ENCODE measurements around the gene C6orf141. TPM values are rescaled to one million over a fixed set of nuclear protein-coding genes. Genes with fewer than 3 reads are reported as not detected.

C6orf141 gene
- total and polyA plus RNA-seq, 2 donors (not counting 1 experiment from before 2014, with no cell fraction given): not detected

GRCh38 chr6:49540614-49541013, 9.9 kb upstream of the C6orf141 start:
- no peak overlapping the region for H3K27ac Mint-ChIP-seq
- Histone ChIP-seq H3K9ac (ENCODE audit: low read length) (no peak overlapping the region), H3K4me3 (ENCODE audit: control extremely low read depth in 1 of 5, extremely low read depth in 1 of 5, insufficient read depth in 1 of 5, low read depth in 2 of 5, low read length in 4 of 5) (no peak overlapping the region), H3K27me3 (replicated peaks in 1 of 4; ENCODE audit: control extremely low read depth in 1 of 4, control insufficient read depth in 3 of 4, insufficient read depth in 4 of 4, low read length in 3 of 4) (no peaks in the 10 kb centered on the region), H3K36me3 (replicated peaks in 1 of 2; ENCODE audit: control extremely low read depth in 1 of 2, control insufficient read depth in 1 of 2, extremely low read depth in 1 of 2, insufficient read depth in 2 of 2, low read length in 1 of 2) (no peaks in the 10 kb centered on the region), H2AFZ (ENCODE audit: insufficient read depth, low read depth, low read length, poor library complexity, severe bottlenecking) (no peak overlapping the region), H3K4me1 (ENCODE audit: control insufficient read depth in 2 of 2, insufficient read depth in 2 of 2, low read length in 2 of 2) (no peaks in the 10 kb centered on the region), H3K4me2 (replicated peaks; ENCODE audit: low read depth, low read length, poor library complexity, severe bottlenecking) (no peak overlapping the region), H3K79me2 (ENCODE audit: control insufficient read depth, insufficient read depth, low read length) (no peaks in the 10 kb centered on the region), H3K9me3 (ENCODE audit: control extremely low read depth in 1 of 3, control insufficient read depth in 2 of 3, insufficient read depth in 1 of 3, low read length in 2 of 3) (no peaks in the 10 kb centered on the region), H3K27ac (ENCODE audit: low read length in 2 of 2) (no peak overlapping the region), H4K20me1 (ENCODE audit: control insufficient read depth, insufficient read depth, low read length, poor library complexity, severe bottlenecking) (no peaks in the 10 kb centered on the region)
- ATAC-seq (ENCODE audit: low read depth) (no peak), DNase-seq (no peak)
- H3K9me3 Mint-ChIP-seq (ENCODE audit: insufficient read depth): no peaks in the 10 kb centered on the region
- no peak overlapping the region for H3K4me3 Mint-ChIP-seq
- no peak for TF ChIP-seq CTCF (IDR thresholded peaks at IDR 0.05)
- no peak for TF ChIP-seq EZH2 (IDR thresholded peaks at IDR 0.05; ENCODE audit: borderline replicate concordance, insufficient read depth, low read depth, low read length, poor library complexity, severe bottlenecking)
- POLR2A ChIA-PET: no interaction called here
- no peaks in the 10 kb centered on the region for H3K4me1 Mint-ChIP-seq
- intact Hi-C loops (cut with micrococcal nuclease): no loop called here
- CTCF ChIA-PET: interaction anchor here (2.0 kb wide), 1 partner anchor 8 kb away, joined by 11 read pairs; no protein-coding TSS in a partner anchor
- H3K27me3 Mint-ChIP-seq: peaks cover 3% of the 10 kb centered on the region

GRCh38 chr6:49541210-49541724, 9.2 kb upstream of the C6orf141 start:
- intact Hi-C loops (cut with micrococcal nuclease): no loop called here
- H3K36me3 ChIP-seq (replicated peaks in 1 of 2; ENCODE audit: control extremely low read depth in 1 of 2, control insufficient read depth in 1 of 2, extremely low read depth in 1 of 2, insufficient read depth in 2 of 2, low read length in 1 of 2): no peaks in the 10 kb centered on the region
- no peak overlapping the region for H3K27ac ChIP-seq (ENCODE audit: low read length in 2 of 2)
- DNase-seq: no peak
- H2AFZ ChIP-seq (ENCODE audit: insufficient read depth, low read depth, low read length, poor library complexity, severe bottlenecking): no peak overlapping the region
- no peak for TF ChIP-seq CTCF (IDR thresholded peaks at IDR 0.05)
- TF ChIP-seq EZH2 (IDR thresholded peaks at IDR 0.05; ENCODE audit: borderline replicate concordance, insufficient read depth, low read depth, low read length, poor library complexity, severe bottlenecking): no peak
- H4K20me1 ChIP-seq (ENCODE audit: control insufficient read depth, insufficient read depth, low read length, poor library complexity, severe bottlenecking): no peaks in the 10 kb centered on the region
- no peaks in the 10 kb centered on the region for H3K4me1 ChIP-seq (ENCODE audit: control insufficient read depth in 2 of 2, insufficient read depth in 2 of 2, low read length in 2 of 2)
- no peak overlapping the region for H3K9ac ChIP-seq (ENCODE audit: low read length)
- Mint-ChIP-seq H3K4me3 (no peak overlapping the region), H3K4me1 (no peaks in the 10 kb centered on the region), H3K27me3 (peaks cover 5% of the 10 kb centered on the region), H3K9me3 (ENCODE audit: insufficient read depth) (no peaks in the 10 kb centered on the region), H3K27ac (no peak overlapping the region)
- ChIA-PET POLR2A (no interaction called here), CTCF (interaction anchor here (2.0 kb wide), 1 partner anchor 9 kb away, joined by 11 read pairs; no protein-coding TSS in a partner anchor)
- no CpG with 5 or more reads among the region's 1 CpG for WGBS (ENCODE audit: insufficient coverage)
- H3K27me3 ChIP-seq (replicated peaks in 1 of 4; ENCODE audit: control extremely low read depth in 1 of 4, control insufficient read depth in 3 of 4, insufficient read depth in 4 of 4, low read length in 3 of 4): no peaks in the 10 kb centered on the region
- no peaks in the 10 kb centered on the region for H3K79me2 ChIP-seq (ENCODE audit: control insufficient read depth, insufficient read depth, low read length)
- no peak for ATAC-seq (ENCODE audit: low read depth)
- no peaks in the 10 kb centered on the region for H3K9me3 ChIP-seq (ENCODE audit: control extremely low read depth in 1 of 3, control insufficient read depth in 2 of 3, insufficient read depth in 1 of 3, low read length in 2 of 3)
- no peak overlapping the region for H3K4me2 ChIP-seq (replicated peaks; ENCODE audit: low read depth, low read length, poor library complexity, severe bottlenecking)
- no peak overlapping the region for H3K4me3 ChIP-seq (ENCODE audit: control extremely low read depth in 1 of 5, extremely low read depth in 1 of 5, insufficient read depth in 1 of 5, low read depth in 2 of 5, low read length in 4 of 5)
